IMR-90 (cell line): ENCODE results near the gene ZNF407. TPM values are rescaled to one million over a fixed set of nuclear protein-coding genes. Genes with fewer than 3 reads are reported as not detected.
A peak's percentile ranks its signal among the peaks of the same experiment; 100 is the strongest.

Experiments
- ATAC-seq: fragments of 200-7000 bp; cut with Tn5 transposase; 2 replicates; pipeline ENCODE4 v1.9.1; 2020; ENCODE audit warnings: low read depth, mild to moderate bottlenecking, moderate library complexity
- BruUV-seq: library from RNA; stranded (reverse); fragments of 400-500 nt; replicated peaks from 2 replicates; lab custom pipeline; 2021; lab: Mats Ljungman, UMichigan
- CTCF ChIA-PET: fragments of 300-600 bp; formaldehyde crosslinking; extraction: SDS; loops from one replicate; lab custom pipeline; 2021; ENCODE audit warnings: antibody characterized with exemption; lab: Yijun Ruan, JAX
- POLR2A ChIA-PET: fragments of 300-600 bp; sonication (Branson Sonifier 250); formaldehyde crosslinking; loops from one replicate; lab custom pipeline; 2022; ENCODE audit warnings: antibody characterized with exemption; ENCODE audit not compliant: unreplicated experiment; lab: Charles Lee
- DNase-seq: peaks from one replicate; pipeline ENCODE4 v3.0.0; 2013
- H2AFZ ChIP-seq: replicated peaks from 2 replicates; pipeline ENCODE3; 2013; ENCODE audit warnings: low read length, mild to moderate bottlenecking; ENCODE audit not compliant: poor library complexity
- H2AK5ac ChIP-seq: 2 replicates; pipeline ENCODE4 v1.6.1; 2013; ENCODE audit warnings: low read depth, low read length, inconsistent platforms
- H2AK9ac ChIP-seq: replicated peaks from 2 replicates; pipeline ENCODE3; 2013; ENCODE audit warnings: mild to moderate bottlenecking, low read depth, low read length, moderate library complexity; ENCODE audit not compliant: poor library complexity
- H2BK120ac ChIP-seq: 2 replicates; pipeline ENCODE4 v1.6.1; 2013; ENCODE audit warnings: low read depth, low read length, inconsistent platforms
- H2BK15ac ChIP-seq: 3 replicates; pipeline ENCODE4 v1.6.1; 2013; ENCODE audit warnings: low read depth, low read length, inconsistent platforms
- H2BK20ac ChIP-seq: 2 replicates; pipeline ENCODE4 v1.6.1; 2013; ENCODE audit warnings: low read depth, mild to moderate bottlenecking, inconsistent platforms, low read length, moderate library complexity
- H2BK5ac ChIP-seq: 2 replicates; pipeline ENCODE4 v1.6.1; 2013; ENCODE audit warnings: mild to moderate bottlenecking, low read depth, low read length, inconsistent platforms; ENCODE audit not compliant: poor library complexity, severe bottlenecking
- H3K14ac ChIP-seq: replicated peaks from 2 replicates; pipeline ENCODE4 v1.6.1; 2013; ENCODE audit warnings: low read depth, low read length, inconsistent platforms
- H3K18ac ChIP-seq: 2 replicates; pipeline ENCODE4 v1.6.1; 2013; ENCODE audit warnings: low read depth, low read length, control low read depth
- H3K23ac ChIP-seq: 2 replicates; pipeline ENCODE4 v1.6.1; 2013; ENCODE audit warnings: low read depth, low read length, inconsistent platforms
- H3K27ac ChIP-seq: 2 replicates; pipeline ENCODE4 v1.5.1; 2013; ENCODE audit warnings: mild to moderate bottlenecking, control low read depth, low read length; ENCODE audit not compliant: insufficient read depth
- H3K27me3 ChIP-seq: 2 replicates; pipeline ENCODE4 v1.6.1; 2013; ENCODE audit warnings: low read length; ENCODE audit not compliant: control insufficient read depth, insufficient read depth
- H3K36me3 ChIP-seq: 2 replicates; pipeline ENCODE4 v1.6.1; 2013; ENCODE audit warnings: low read length, mixed read lengths; ENCODE audit not compliant: control insufficient read depth, insufficient read depth
- H3K4ac ChIP-seq: 2 replicates; pipeline ENCODE4 v1.6.1; 2013; ENCODE audit warnings: low read depth, low read length, inconsistent platforms
- H3K4me1 ChIP-seq: 2 replicates; pipeline ENCODE4 v1.6.1; 2013; ENCODE audit warnings: low read length, mixed read lengths; ENCODE audit not compliant: control insufficient read depth, insufficient read depth
- H3K4me2 ChIP-seq: 2 replicates; pipeline ENCODE4 v1.6.1; 2013; ENCODE audit warnings: low read depth, mild to moderate bottlenecking, control low read depth, low read length, moderate library complexity
- H3K4me3 ChIP-seq: 2 replicates; pipeline ENCODE4 v1.5.1; 2013; ENCODE audit warnings: low read depth, mild to moderate bottlenecking, control low read depth, low read length, moderate library complexity; ENCODE audit not compliant: insufficient read depth
- H3K56ac ChIP-seq: 2 replicates; pipeline ENCODE4 v1.6.1; 2013; ENCODE audit warnings: low read length, inconsistent platforms; ENCODE audit not compliant: insufficient read depth; ENCODE audit errors: extremely low read depth
- H3K79me1 ChIP-seq, 2 experiments: 2 replicates each; pipeline ENCODE4 v1.6.1; 2013; ENCODE audit warnings: low read length in 2 of 2, inconsistent platforms in 1 of 2, low read depth in 1 of 2
- H3K9ac ChIP-seq: 2 replicates; pipeline ENCODE4 v1.6.1; 2013; ENCODE audit warnings: low read depth, low read length, control low read depth
- H3K9me1 ChIP-seq: 2 replicates; pipeline ENCODE4 v1.6.1; 2013; ENCODE audit warnings: low read length, inconsistent platforms; ENCODE audit not compliant: insufficient read depth
- H3K9me3 ChIP-seq: 2 replicates; pipeline ENCODE4 v1.6.1; 2013; ENCODE audit warnings: low read length; ENCODE audit not compliant: control insufficient read depth, insufficient read depth
- H4K20me1 ChIP-seq: 2 replicates; pipeline ENCODE4 v1.6.1; 2013; ENCODE audit warnings: low read length, inconsistent platforms; ENCODE audit not compliant: insufficient read depth
- H4K5ac ChIP-seq: 2 replicates; pipeline ENCODE4 v1.6.1; 2013; ENCODE audit warnings: mild to moderate bottlenecking, low read depth, low read length, control low read depth
- H4K8ac ChIP-seq, 2 experiments: 2 replicates each; pipeline ENCODE4 v1.6.1; 2013; ENCODE audit warnings: low read depth in 2 of 2, low read length in 2 of 2, control low read depth in 1 of 2, inconsistent platforms in 1 of 2
- H4K91ac ChIP-seq: 2 replicates; pipeline ENCODE4 v1.6.1; 2013; ENCODE audit warnings: low read depth, low read length, inconsistent platforms; ENCODE audit not compliant: insufficient read depth
- CEBPB ChIP-seq: IDR thresholded peaks from 2 replicates; pipeline ENCODE4 v1.6.1; 2012; ENCODE audit warnings: low read depth, low read length, improper control_type of control experiment
- CHD1 ChIP-seq: IDR thresholded peaks from 2 replicates; pipeline ENCODE4 v1.6.1; 2012; ENCODE audit warnings: low read depth, low read length, improper control_type of control experiment
- CTCF ChIP-seq: conservative IDR thresholded peaks from 2 replicates; pipeline ENCODE4 v1.5.1; 2012; ENCODE audit warnings: mild to moderate bottlenecking, low read depth, low read length, improper control_type of control experiment
- MAFK ChIP-seq: IDR thresholded peaks from 2 replicates; pipeline ENCODE4 v1.6.1; 2012; ENCODE audit warnings: low read depth, low read length, improper control_type of control experiment
- MAZ ChIP-seq: IDR thresholded peaks from 2 replicates; pipeline ENCODE4 v1.6.1; 2012; ENCODE audit warnings: low read depth, mild to moderate bottlenecking, low read length, improper control_type of control experiment, moderate library complexity, borderline replicate concordance
- MXI1 ChIP-seq: IDR thresholded peaks from 2 replicates; pipeline ENCODE4 v1.6.1; 2012; ENCODE audit warnings: low read depth, mild to moderate bottlenecking, low read length, moderate library complexity, borderline replicate concordance
- POLR2A ChIP-seq: IDR thresholded peaks from 2 replicates; pipeline ENCODE4 v1.6.1; 2012; ENCODE audit warnings: mild to moderate bottlenecking, low read depth, low read length
- RAD21 ChIP-seq: IDR thresholded peaks from 2 replicates; pipeline ENCODE4 v1.6.1; 2012; ENCODE audit warnings: low read length, improper control_type of control experiment
- RCOR1 ChIP-seq: IDR thresholded peaks from 2 replicates; pipeline ENCODE4 v1.6.1; 2012; ENCODE audit warnings: mild to moderate bottlenecking, low read length, improper control_type of control experiment; ENCODE audit not compliant: insufficient replicate concordance
- RFX5 ChIP-seq: IDR thresholded peaks from 2 replicates; pipeline ENCODE4 v1.8.0; 2012; ENCODE audit warnings: low read depth, mild to moderate bottlenecking, low read length, moderate library complexity
- SMC3 ChIP-seq: fragments of 150-350 bp; IDR thresholded peaks from 2 replicates; pipeline ENCODE4 v1.6.1; 2016; ENCODE audit warnings: low read depth, mild to moderate bottlenecking, antibody characterized with exemption, low read length, moderate library complexity
- WGBS, 2 experiments: methylation state at CpG; one replicate each; pipeline versions ENCODE4 v1.1.5 to v1.1.7; 2013; ENCODE audit warnings: missing lambda C conversion rate in 2 of 2; ENCODE audit not compliant: insufficient read length in 1 of 2; ENCODE audit errors: extremely low coverage in 2 of 2; 5-methylcytosine and 5-hydroxymethylcytosine counted together
- dilution Hi-C: fragments of 300-500 bp; cut with HindIII; formaldehyde crosslinking; loops from one replicate; pipeline ENCODE4 v1.14.3; 2018; ENCODE audit warnings: low sequenced_read_pairs; ENCODE audit not compliant: unreplicated experiment
- in situ Hi-C: fragments of 300-500 bp; cut with MboI; formaldehyde crosslinking; loops from 3 replicates; pipeline ENCODE4 v1.14.3; 2019; ENCODE audit warnings: low sequenced_read_pairs, inconsistent platforms, mixed read lengths
- intact Hi-C: fragments of 100-400 bp; cut with micrococcal nuclease; formaldehyde crosslinking; loops from 2 replicates; pipeline ENCODE4 v1.10.0; 2022
- polyA plus RNA-seq, 3 experiments: library from polyadenylated mRNA; depleted of rRNA; stranded (reverse); fragments of >200 nt; gene quantifications; 2 replicates each; pipeline ENCODE4 v1.2.3, GENCODE V29; 2012; ENCODE audit warnings: low replicate concordance in 1 of 3
- total RNA-seq: library from RNA; depleted of rRNA; stranded (reverse); fragments of >200 nt; gene quantifications from 2 replicates; pipeline ENCODE4 v1.2.3, GENCODE V29; 2012
- TF ChIP-seq, protein P1 (sequence below): fragments of 150-350 bp; IDR thresholded peaks from 2 replicates; pipeline ENCODE4 v1.6.1; 2017; ENCODE audit warnings: mild to moderate bottlenecking, antibody characterized with exemption, low read length, low read depth
- TF ChIP-seq, protein P2 (sequence below): fragments of 150-350 bp; IDR thresholded peaks from 2 replicates; pipeline ENCODE4 v1.6.1; 2016; ENCODE audit warnings: low read depth, mild to moderate bottlenecking, low read length, moderate library complexity, borderline replicate concordance

The ZNF407 gene
- total and polyA plus RNA-seq, 2 of the 4 experiments (the other 2 are of a cell fraction), result 3.1 to 20.1 TPM

DNA sequence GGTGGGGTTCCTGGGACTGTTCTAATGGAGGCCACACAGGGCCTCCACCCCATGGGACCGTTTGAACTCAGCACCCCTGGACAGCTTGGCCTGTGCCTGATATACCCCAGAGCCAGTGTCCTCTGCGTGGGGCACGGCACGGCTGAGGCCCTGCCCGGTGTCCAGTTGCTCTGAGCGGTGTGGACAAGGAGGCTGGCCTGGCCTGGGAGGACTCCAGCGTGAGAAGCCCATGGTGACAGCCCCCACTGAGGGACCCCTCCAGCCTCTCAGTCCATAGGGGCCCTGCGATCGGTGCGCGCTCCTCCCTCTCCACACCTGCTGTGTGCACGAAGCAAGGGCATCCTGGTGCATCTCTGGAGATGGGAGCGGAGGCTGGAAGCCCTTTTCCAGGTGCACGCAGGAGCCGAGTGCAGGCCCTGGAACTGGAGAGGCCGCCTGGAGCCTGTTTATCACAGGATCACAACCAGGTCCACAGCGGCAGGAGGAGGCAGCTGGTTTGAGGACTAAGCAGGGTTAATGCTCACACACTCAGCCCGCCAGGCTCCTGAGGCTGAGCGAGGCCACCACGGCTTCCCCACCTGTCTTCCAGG lies 491.0 kb downstream of the ZNF407 start:
- Histone ChIP-seq H3K4ac (no peak overlapping the region), H3K56ac (no peak overlapping the region), H4K8ac (no peak overlapping the region), H3K27me3 (no peaks in the 10 kb centered on the region; the same call in none of the 2 replicates), H3K23ac (no peak overlapping the region), H2BK120ac (no peak overlapping the region), H4K20me1 (no peaks in the 10 kb centered on the region), H3K36me3 (no peaks in the 10 kb centered on the region), H2BK20ac (no peak overlapping the region), H3K27ac (no peak overlapping the region), H3K18ac (no peak overlapping the region), H2AK5ac (no peak overlapping the region), H3K4me1 (no peaks in the 10 kb centered on the region), H4K5ac (no peak overlapping the region), H3K9me3 (peaks cover 2% of the 10 kb centered on the region; the same call in 1 of the 2 replicates), H3K4me3 (no peak overlapping the region), H3K79me1 (no peaks in the 10 kb centered on the region), H3K4me2 (no peak overlapping the region), H2BK5ac (no peak overlapping the region), H3K9me1 (no peaks in the 10 kb centered on the region), H2BK15ac (no peak overlapping the region), H2AK9ac (no peak overlapping the region), H3K9ac (no peak overlapping the region), H4K91ac (no peak overlapping the region), H3K14ac (no peak overlapping the region), H2AFZ (peak overlapping the region; percentile 15)
- ChIA-PET POLR2A (no interaction called here), CTCF (interaction anchor here (0.7 kb wide), 1 partner anchor 16 kb away, joined by 4 read pairs; no protein-coding TSS in a partner anchor)
- BruUV-seq, result no TSS peak
- in situ Hi-C loops, result no loop called here
- dilution Hi-C loops, result no loop called here
- intact Hi-C loops, result no loop called here
- no peak for TF ChIP-seq RFX5
- no peak for TF ChIP-seq MAFK
- TF ChIP-seq, protein P1, sequence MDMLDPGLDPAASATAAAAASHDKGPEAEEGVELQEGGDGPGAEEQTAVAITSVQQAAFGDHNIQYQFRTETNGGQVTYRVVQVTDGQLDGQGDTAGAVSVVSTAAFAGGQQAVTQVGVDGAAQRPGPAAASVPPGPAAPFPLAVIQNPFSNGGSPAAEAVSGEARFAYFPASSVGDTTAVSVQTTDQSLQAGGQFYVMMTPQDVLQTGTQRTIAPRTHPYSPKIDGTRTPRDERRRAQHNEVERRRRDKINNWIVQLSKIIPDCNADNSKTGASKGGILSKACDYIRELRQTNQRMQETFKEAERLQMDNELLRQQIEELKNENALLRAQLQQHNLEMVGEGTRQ, result no peak
- no peak for TF ChIP-seq SMC3
- TF ChIP-seq POLR2A, result no peak
- TF ChIP-seq RAD21, result no peak
- TF ChIP-seq MXI1, result no peak
- no peak for TF ChIP-seq RCOR1
- TF ChIP-seq, protein P2, sequence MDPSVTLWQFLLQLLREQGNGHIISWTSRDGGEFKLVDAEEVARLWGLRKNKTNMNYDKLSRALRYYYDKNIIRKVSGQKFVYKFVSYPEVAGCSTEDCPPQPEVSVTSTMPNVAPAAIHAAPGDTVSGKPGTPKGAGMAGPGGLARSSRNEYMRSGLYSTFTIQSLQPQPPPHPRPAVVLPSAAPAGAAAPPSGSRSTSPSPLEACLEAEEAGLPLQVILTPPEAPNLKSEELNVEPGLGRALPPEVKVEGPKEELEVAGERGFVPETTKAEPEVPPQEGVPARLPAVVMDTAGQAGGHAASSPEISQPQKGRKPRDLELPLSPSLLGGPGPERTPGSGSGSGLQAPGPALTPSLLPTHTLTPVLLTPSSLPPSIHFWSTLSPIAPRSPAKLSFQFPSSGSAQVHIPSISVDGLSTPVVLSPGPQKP, result no peak
- TF ChIP-seq CHD1, result no peak
- no peak for TF ChIP-seq CTCF
- TF ChIP-seq CEBPB, result no peak
- TF ChIP-seq MAZ, result no peak
- DNase-seq (no peak), ATAC-seq (no peak)
- WGBS, 2 experiments, result 98% methylated on average over 7 of the region's 20 CpGs; no CpG with 5 or more reads in 1 of the 2 experiments
